OCI-LY7 (cell line): ENCODE results near the gene TMEM244. TPM values are rescaled to one million over a fixed set of nuclear protein-coding genes. Genes with fewer than 3 reads are reported as not detected.

Source experiments
- BruUV-seq: library from RNA; stranded (reverse); fragments of 400-500 nt; replicated peaks from 2 replicates; lab custom pipeline; 2021; lab: Mats Ljungman, UMichigan
- CTCF ChIA-PET: fragments of 300-600 bp; sonication (Branson Sonifier 250); formaldehyde crosslinking; loops from one replicate; lab custom pipeline; 2022; ENCODE audit warnings: antibody characterized with exemption; ENCODE audit not compliant: unreplicated experiment; lab: Charles Lee
- POLR2A ChIA-PET: fragments of 300-600 bp; sonication (Branson Sonifier 250); formaldehyde crosslinking; loops from one replicate; lab custom pipeline; 2022; ENCODE audit warnings: antibody characterized with exemption; lab: Charles Lee
- DNase-seq: peaks from one replicate; pipeline ENCODE4 v3.0.0-alpha.2; 2015; ENCODE audit warnings: low spot score
- H2AFZ ChIP-seq: fragments of 200-600 bp; sonication (generic), shearing (Covaris generic); 2 replicates; pipeline ENCODE4 v1.6.1; 2014; ENCODE audit warnings: mild to moderate bottlenecking, antibody characterized with exemption, low read length, moderate library complexity
- H3K27ac ChIP-seq: fragments of 200-600 bp; sonication (generic); 2 replicates; pipeline ENCODE4 v1.5.1; 2014; ENCODE audit warnings: mixed run types, low read depth, mild to moderate bottlenecking, moderate library complexity, low read length, inconsistent platforms; ENCODE audit not compliant: poor library complexity, severe bottlenecking
- H3K36me3 ChIP-seq: fragments of 200-600 bp; sonication (generic); 2 replicates; pipeline ENCODE4 v1.6.1; 2014; ENCODE audit warnings: mild to moderate bottlenecking, antibody characterized with exemption, low read length, moderate library complexity, mixed read lengths; ENCODE audit not compliant: insufficient read depth
- H3K4me1 ChIP-seq: fragments of 200-600 bp; sonication (generic); 2 replicates; pipeline ENCODE4 v1.5.1; 2014; ENCODE audit warnings: mild to moderate bottlenecking, low read length; ENCODE audit not compliant: insufficient read depth, poor library complexity, severe bottlenecking
- H3K4me2 ChIP-seq: fragments of 200-600 bp; sonication (generic); 2 replicates; pipeline ENCODE4 v1.6.1; 2014; ENCODE audit warnings: mild to moderate bottlenecking, low read length
- H3K4me3 ChIP-seq: fragments of 200-600 bp; sonication (generic); 2 replicates; pipeline ENCODE4 v1.5.1; 2014; ENCODE audit warnings: mild to moderate bottlenecking, low read depth, low read length; ENCODE audit not compliant: poor library complexity, severe bottlenecking
- H3K79me2 ChIP-seq: fragments of 200-600 bp; sonication (generic); 2 replicates; pipeline ENCODE4 v1.6.1; 2016; ENCODE audit warnings: low read depth, mild to moderate bottlenecking, low read length, moderate library complexity, mixed read lengths; ENCODE audit not compliant: insufficient read depth
- H3K9me2 ChIP-seq: fragments of 200-600 bp; sonication (generic); 2 replicates; pipeline ENCODE4 v1.6.1; 2016; ENCODE audit warnings: mild to moderate bottlenecking, low read length, mixed read lengths; ENCODE audit not compliant: insufficient read depth
- H3K9me3 ChIP-seq: fragments of 200-600 bp; sonication (generic); 2 replicates; pipeline ENCODE4 v1.6.1; 2014; ENCODE audit warnings: mild to moderate bottlenecking, mixed run types, low read length, mixed read lengths
- H4K20me1 ChIP-seq: fragments of 200-600 bp; sonication (generic); 2 replicates; pipeline ENCODE4 v1.6.1; 2014; ENCODE audit warnings: mild to moderate bottlenecking, antibody characterized with exemption, low read length, moderate library complexity, mixed read lengths; ENCODE audit not compliant: insufficient read depth
- EZH2phosphoT487 ChIP-seq: fragments of 200-600 bp; sonication (generic); IDR thresholded peaks from 2 replicates; pipeline ENCODE4 v1.6.1; 2018; ENCODE audit warnings: low read depth, borderline replicate concordance, mild to moderate bottlenecking, mixed run types, antibody characterized with exemption, low read length, moderate library complexity, mixed read lengths
- intact Hi-C: fragments of 100-400 bp; cut with micrococcal nuclease; formaldehyde crosslinking; loops from one replicate; pipeline ENCODE4 v1.10.0; 2022; ENCODE audit not compliant: unreplicated experiment
- total RNA-seq, 2 experiments: library from RNA; depleted of rRNA in 1 of 2; stranded (reverse); fragments of >200 nt in 1 of 2; shearing (Covaris generic) in 1 of 2; gene quantifications; 2 replicates each; pipeline ENCODE4 v1.2.3, GENCODE V29; 2014 to 2022
- TF ChIP-seq, protein P1 (sequence below): fragments of 200-600 bp; sonication (generic); conservative IDR thresholded peaks from 2 replicates; pipeline ENCODE4 v1.5.1; 2014; ENCODE audit warnings: mild to moderate bottlenecking, antibody characterized with exemption, low read length, moderate library complexity, mixed read lengths

TMEM244 gene
- total RNA-seq, 2 experiments from 2014 or later: not detected

GRCh38 chr6:129818251-129818650, 42.9 kb downstream of the TMEM244 start:
- Histone ChIP-seq H3K9me3 (no peaks in the 10 kb centered on the region), H3K4me1 (no peaks in the 10 kb centered on the region), H3K36me3 (no peaks in the 10 kb centered on the region), H2AFZ (no peak overlapping the region), H3K4me2 (no peak overlapping the region), H3K4me3 (no peak overlapping the region), H3K9me2 (no peaks in the 10 kb centered on the region), H3K27ac (no peak overlapping the region), H3K79me2 (no peaks in the 10 kb centered on the region), H4K20me1 (no peaks in the 10 kb centered on the region)
- no peak for DNase-seq
- ChIA-PET CTCF (no interaction called here), POLR2A (no interaction called here)
- BruUV-seq: no TSS peak
- TF ChIP-seq, protein P1, sequence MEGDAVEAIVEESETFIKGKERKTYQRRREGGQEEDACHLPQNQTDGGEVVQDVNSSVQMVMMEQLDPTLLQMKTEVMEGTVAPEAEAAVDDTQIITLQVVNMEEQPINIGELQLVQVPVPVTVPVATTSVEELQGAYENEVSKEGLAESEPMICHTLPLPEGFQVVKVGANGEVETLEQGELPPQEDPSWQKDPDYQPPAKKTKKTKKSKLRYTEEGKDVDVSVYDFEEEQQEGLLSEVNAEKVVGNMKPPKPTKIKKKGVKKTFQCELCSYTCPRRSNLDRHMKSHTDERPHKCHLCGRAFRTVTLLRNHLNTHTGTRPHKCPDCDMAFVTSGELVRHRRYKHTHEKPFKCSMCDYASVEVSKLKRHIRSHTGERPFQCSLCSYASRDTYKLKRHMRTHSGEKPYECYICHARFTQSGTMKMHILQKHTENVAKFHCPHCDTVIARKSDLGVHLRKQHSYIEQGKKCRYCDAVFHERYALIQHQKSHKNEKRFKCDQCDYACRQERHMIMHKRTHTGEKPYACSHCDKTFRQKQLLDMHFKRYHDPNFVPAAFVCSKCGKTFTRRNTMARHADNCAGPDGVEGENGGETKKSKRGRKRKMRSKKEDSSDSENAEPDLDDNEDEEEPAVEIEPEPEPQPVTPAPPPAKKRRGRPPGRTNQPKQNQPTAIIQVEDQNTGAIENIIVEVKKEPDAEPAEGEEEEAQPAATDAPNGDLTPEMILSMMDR: no peak
- TF ChIP-seq EZH2phosphoT487: no peak
- intact Hi-C loops: no loop called here

DNA sequence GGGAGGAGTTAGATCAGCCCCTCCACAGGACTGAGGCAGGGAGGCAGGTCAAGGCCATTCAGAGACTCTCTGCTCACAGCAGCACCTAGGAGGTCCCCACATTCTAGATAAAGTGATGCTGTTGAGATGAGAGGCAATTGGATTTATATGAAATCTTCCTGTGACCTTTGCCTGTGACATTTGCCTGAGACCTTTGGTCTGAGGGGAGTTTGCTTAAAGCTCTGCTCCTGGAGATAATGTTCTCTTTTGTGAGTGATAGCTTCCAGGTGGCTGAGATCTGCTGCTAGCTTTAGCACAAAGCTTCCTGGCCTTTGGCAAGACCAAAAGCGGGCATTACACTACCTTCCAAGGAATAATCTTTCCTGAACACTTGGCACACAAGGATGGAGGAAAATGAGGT, 43.3 kb downstream of the TMEM244 start:
- intact Hi-C loops: no loop called here
- Histone ChIP-seq H3K4me1 (no peaks in the 10 kb centered on the region), H3K4me2 (no peak overlapping the region), H4K20me1 (no peaks in the 10 kb centered on the region), H3K36me3 (no peaks in the 10 kb centered on the region), H3K79me2 (no peaks in the 10 kb centered on the region), H3K4me3 (no peak overlapping the region), H3K27ac (no peak overlapping the region), H3K9me3 (no peaks in the 10 kb centered on the region), H2AFZ (no peak overlapping the region), H3K9me2 (no peaks in the 10 kb centered on the region)
- no peak for TF ChIP-seq EZH2phosphoT487
- TF ChIP-seq, protein P1: no peak
- no peak for DNase-seq
- BruUV-seq: no TSS peak
- POLR2A ChIA-PET: no interaction called here
- CTCF ChIA-PET: no interaction called here

GRCh38 chr6:129817332-129817731, 43.8 kb downstream of the TMEM244 start:
- intact Hi-C loops: no loop called here
- H3K27ac ChIP-seq: no peak overlapping the region
- BruUV-seq: no TSS peak
- no peaks in the 10 kb centered on the region for H3K79me2 ChIP-seq
- H3K4me2 ChIP-seq: no peak overlapping the region
- CTCF ChIA-PET: no interaction called here
- TF ChIP-seq, protein P1: no peak
- TF ChIP-seq EZH2phosphoT487: no peak
- H4K20me1 ChIP-seq: no peaks in the 10 kb centered on the region
- no peaks in the 10 kb centered on the region for H3K4me1 ChIP-seq
- POLR2A ChIA-PET: no interaction called here
- no peaks in the 10 kb centered on the region for H3K9me2 ChIP-seq
- H2AFZ ChIP-seq: no peak overlapping the region
- no peaks in the 10 kb centered on the region for H3K36me3 ChIP-seq
- H3K9me3 ChIP-seq: no peaks in the 10 kb centered on the region
- no peak overlapping the region for H3K4me3 ChIP-seq
- no peak for DNase-seq
